Tibial nerve (tissue), 4 donors: ENCODE measurements around the gene VSIG1. TPM values are rescaled to one million over a fixed set of nuclear protein-coding genes. Genes with fewer than 3 reads are reported as not detected.
A peak's percentile ranks its signal among the peaks of the same experiment; 100 is the strongest.

Source experiments
- DNase-seq, 2 donors: peaks; one replicate each; pipeline ENCODE4 v3.0.0-alpha.2; 2019; ENCODE audit warnings: low spot score in 2 of 2
- H3K27ac ChIP-seq, 4 donors: fragments of 200-600 bp; sonication (generic) in 3 of 4; one replicate each; pipeline ENCODE4 v1.5.1; 2017 to 2019; ENCODE audit warnings: mild to moderate bottlenecking in 1 of 4
- H3K27me3 ChIP-seq, 2 donors: fragments of 200-600 bp; sonication (generic) in 1 of 2; one replicate each; pipeline versions ENCODE4 v1.5.1 to v1.6.0; 2017 to 2019
- H3K36me3 ChIP-seq, 3 donors: fragments of 200-600 bp; sonication (generic); one replicate each; pipeline ENCODE4 v1.5.1; 2018 to 2019
- H3K4me1 ChIP-seq, 4 donors: fragments of 200-600 bp; sonication (generic) in 3 of 4; one replicate each; pipeline ENCODE4 v1.5.1; 2017 to 2019
- H3K4me3 ChIP-seq, 4 donors: fragments of 200-600 bp; sonication (generic) in 3 of 4; one replicate each; pipeline ENCODE4 v1.5.1; 2017 to 2019; ENCODE audit warnings: mild to moderate bottlenecking in 1 of 4, moderate library complexity in 1 of 4
- H3K9me3 ChIP-seq, 4 donors: fragments of 200-600 bp; sonication (generic) in 3 of 4; one replicate each; pipeline ENCODE4 v1.5.1; 2017 to 2019
- CTCF ChIP-seq, 5 experiments: fragments of 200-600 bp in 3 of 5; fragments of 450-650 bp in 2 of 5; sonication (generic) in 3 of 5; IDR thresholded peaks; one replicate each; pipeline ENCODE4 v1.5.1; 2016 to 2019; ENCODE audit warnings: antibody characterized with exemption in 5 of 5, mild to moderate bottlenecking in 3 of 5, moderate library complexity in 2 of 5
- EP300 ChIP-seq, 2 donors: sonication (generic); formaldehyde crosslinking; IDR thresholded peaks; one replicate each; pipeline ENCODE4 v1.6.1; 2017; ENCODE audit warnings: antibody characterized with exemption in 2 of 2, mild to moderate bottlenecking in 1 of 2
- POLR2A ChIP-seq, 2 donors: fragments of 450-650 bp; IDR thresholded peaks; one replicate each; pipeline ENCODE4 v1.6.1; 2017; ENCODE audit warnings: antibody characterized with exemption in 2 of 2, mild to moderate bottlenecking in 2 of 2, moderate library complexity in 2 of 2
- WGBS, 2 donors: methylation state at CpG; one replicate each; pipeline ENCODE4 v1.1.5; 2018; 5-methylcytosine and 5-hydroxymethylcytosine counted together
- total RNA-seq, 4 donors: library from RNA; depleted of rRNA; stranded (reverse); fragments of >200 nt; gene quantifications; one replicate each; pipeline ENCODE4 v1.1.0, GENCODE V29; 2016

Gene VSIG1
- total RNA-seq, 4 donors from 2014 or later = 0.30 TPM; not detected in 3

DNA sequence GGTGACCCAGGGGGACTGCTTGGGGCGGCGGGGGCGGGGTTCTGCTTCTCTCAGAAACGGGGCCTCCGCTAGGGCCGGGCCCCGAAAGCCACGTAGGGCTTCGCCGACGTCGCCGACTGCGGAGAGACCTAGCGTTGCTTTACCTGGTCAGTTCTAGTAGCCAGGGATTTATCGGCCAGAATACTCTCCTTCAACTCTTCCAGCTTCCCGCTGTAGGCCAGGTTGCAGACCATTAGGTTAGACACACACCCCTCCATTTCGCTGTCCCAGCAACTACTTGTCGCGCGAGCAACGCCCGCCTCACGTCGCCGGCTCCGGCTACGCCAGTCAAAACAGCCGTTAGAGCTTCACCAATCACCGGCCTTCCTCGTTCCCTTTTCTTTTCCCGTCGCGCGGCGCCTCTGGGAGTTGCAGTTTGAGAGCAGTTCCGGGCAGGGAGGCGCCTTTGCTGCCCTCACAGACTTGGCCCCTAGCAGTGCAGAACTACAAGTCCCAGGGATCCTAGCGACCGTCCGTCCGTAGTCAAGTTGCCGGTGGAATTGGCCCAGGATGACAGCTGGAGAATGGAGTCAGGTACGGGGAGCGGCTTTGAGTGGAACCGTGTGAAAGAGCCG lies 46.5 kb downstream of the VSIG1 start, which contains the start of the genes ATG4A and PSMD10:
Gene ATG4A, plus strand, starts transcription at position 515 of the 614 bp plus-strand sequence. Its CDS starts 49 bp downstream, at position 564.
Gene PSMD10, minus strand, starts transcription at position 279 of the 614 bp plus-strand sequence. Its CDS starts 22 bp downstream, at position 257.
- peak; percentile 80 to 85 for DNase-seq
- H3K36me3 ChIP-seq = peaks cover 0 to 8% (median 0%) of the 10 kb centered on the region in 3 donors
- WGBS, 2 donors = 39% methylated on average over 35 of the region's 47 CpGs; no CpG with 5 or more reads in 1 of the 2 donors
- H3K4me3 ChIP-seq = peak within 1 kb of the TSS; percentile 50 to 69 (median 57)
- H3K27me3 ChIP-seq = no peaks in the 10 kb centered on the region
- peak within 1 kb of the TSS; percentile 76 to 90 (median 82) for H3K27ac ChIP-seq
- H3K9me3 ChIP-seq = no peaks in the 10 kb centered on the region
- peaks cover 0 to 17% (median 0%) of the 10 kb centered on the region in 4 donors for H3K4me1 ChIP-seq
- TF ChIP-seq EP300 (IDR thresholded peaks at IDR 0.05) (peak in 1 of 2 donors; percentile 86), CTCF (IDR thresholded peaks at IDR 0.05) (peak in 2 of 5 experiments; percentile 30 to 44), POLR2A (IDR thresholded peaks at IDR 0.05) (peak; percentile 34 to 61)

GRCh38 chrX:108091878-108092291 lies 47.0 kb downstream of the VSIG1 start:
- Histone ChIP-seq H3K27me3 (no peaks in the 10 kb centered on the region), H3K36me3 (peaks cover 0 to 5% (median 0%) of the 10 kb centered on the region in 3 donors), H3K9me3 (no peaks in the 10 kb centered on the region), H3K27ac (peak overlapping the region; percentile 44 to 90 (median 56)), H3K4me3 (peak overlapping the region; percentile 50 to 69 (median 57)), H3K4me1 (peaks cover 0 to 17% (median 0%) of the 10 kb centered on the region in 4 donors)
- no peak for DNase-seq
- TF ChIP-seq POLR2A (IDR thresholded peaks at IDR 0.05) = no peak
- no peak for TF ChIP-seq CTCF (IDR thresholded peaks at IDR 0.05)
- TF ChIP-seq EP300 (IDR thresholded peaks at IDR 0.05) = no peak
- WGBS, 2 donors = 0 to 51% methylated on average over 8 to 15 of the region's 15 CpGs

DNA sequence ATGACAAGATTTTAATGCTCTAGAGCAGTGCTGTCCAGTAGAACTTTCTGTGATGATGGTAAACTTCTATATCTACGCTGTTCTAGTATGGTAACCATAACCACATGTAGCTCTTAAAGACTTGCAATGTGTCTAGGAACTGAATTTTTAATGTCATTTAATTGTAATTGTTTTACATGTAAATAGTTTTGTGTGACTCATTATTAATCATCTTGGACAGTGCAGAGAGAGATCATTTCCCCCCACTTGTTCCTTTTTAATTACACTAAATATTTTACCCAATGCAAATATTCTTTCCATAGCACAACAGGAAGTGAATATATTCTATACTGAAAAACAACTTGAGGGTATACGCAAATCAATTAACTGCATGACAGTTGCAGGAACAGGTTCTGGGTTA lies 52.5 kb downstream of the VSIG1 start:
- Histone ChIP-seq H3K4me1 (no peaks in the 10 kb centered on the region), H3K4me3 (no peak overlapping the region), H3K9me3 (no peaks in the 10 kb centered on the region), H3K36me3 (no peaks in the 10 kb centered on the region), H3K27ac (no peak overlapping the region), H3K27me3 (no peaks in the 10 kb centered on the region)
- DNase-seq = no peak
- TF ChIP-seq EP300 (IDR thresholded peaks at IDR 0.05) (no peak), CTCF (IDR thresholded peaks at IDR 0.05) (no peak), POLR2A (IDR thresholded peaks at IDR 0.05) (no peak)
- WGBS, 2 donors = 92 to 94% methylated on average over 2 of the region's 2 CpGs

- no peak for DNase-seq
- H3K27me3 ChIP-seq = no peaks in the 10 kb centered on the region
- TF ChIP-seq CTCF (IDR thresholded peaks at IDR 0.05) (no peak), EP300 (IDR thresholded peaks at IDR 0.05) (no peak), POLR2A (IDR thresholded peaks at IDR 0.05) (no peak)
- H3K4me1 ChIP-seq = no peaks in the 10 kb centered on the region
- H3K27ac ChIP-seq = no peak overlapping the region
- no peaks in the 10 kb centered on the region for H3K36me3 ChIP-seq
- no peaks in the 10 kb centered on the region for H3K9me3 ChIP-seq
- H3K4me3 ChIP-seq = no peak overlapping the region
Observed at GRCh38 chrX:108105473-108105872, 60.6 kb downstream of the VSIG1 start.

DNA sequence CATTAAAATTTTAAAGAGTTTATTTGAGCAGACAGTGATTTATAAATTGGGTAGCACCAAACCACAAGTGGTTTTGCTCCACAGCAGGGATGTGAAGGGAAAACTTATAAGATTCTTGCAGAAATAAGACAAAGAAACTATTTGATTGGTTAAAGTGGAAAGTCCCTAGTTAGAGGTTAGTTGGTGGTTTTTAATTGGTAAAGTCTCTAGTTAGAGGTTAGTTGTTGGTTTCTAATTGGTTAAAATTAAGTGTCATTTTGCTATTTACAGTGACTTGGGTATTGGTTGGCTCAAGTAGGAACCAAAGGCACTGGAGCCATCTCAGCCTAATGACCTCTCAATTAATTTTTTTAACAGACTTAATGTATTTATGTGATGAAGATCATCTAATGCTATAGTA lies 69.7 kb downstream of the VSIG1 start:
- no peak for TF ChIP-seq POLR2A (IDR thresholded peaks at IDR 0.05)
- no peak for TF ChIP-seq CTCF (IDR thresholded peaks at IDR 0.05)
- Histone ChIP-seq H3K4me1 (no peaks in the 10 kb centered on the region), H3K9me3 (no peaks in the 10 kb centered on the region), H3K27me3 (peaks cover 0 to 15% of the 10 kb centered on the region in 2 donors), H3K27ac (no peak overlapping the region), H3K36me3 (no peaks in the 10 kb centered on the region), H3K4me3 (no peak overlapping the region)
- DNase-seq = no peak
